Skin epidermis (tissue), 12 donors: ENCODE data around the gene SASH1.

Source experiments
- H3K27ac ChIP-seq, 21 experiments: fragments of 200-600 bp; sonication (generic) in 11 of 21; one replicate each; pipeline ENCODE4 v1.5.0; 2020; ENCODE audit warnings: mild to moderate bottlenecking in 3 of 21, inconsistent platforms in 2 of 21, moderate library complexity in 2 of 21
- H3K4me3 ChIP-seq, 7 experiments: fragments of 200-600 bp; sonication (generic) in 2 of 7; one replicate each; pipeline ENCODE4 v1.5.0; 2020; ENCODE audit warnings: inconsistent platforms in 2 of 7, mild to moderate bottlenecking in 2 of 7, moderate library complexity in 1 of 7

Gene SASH1

DNA sequence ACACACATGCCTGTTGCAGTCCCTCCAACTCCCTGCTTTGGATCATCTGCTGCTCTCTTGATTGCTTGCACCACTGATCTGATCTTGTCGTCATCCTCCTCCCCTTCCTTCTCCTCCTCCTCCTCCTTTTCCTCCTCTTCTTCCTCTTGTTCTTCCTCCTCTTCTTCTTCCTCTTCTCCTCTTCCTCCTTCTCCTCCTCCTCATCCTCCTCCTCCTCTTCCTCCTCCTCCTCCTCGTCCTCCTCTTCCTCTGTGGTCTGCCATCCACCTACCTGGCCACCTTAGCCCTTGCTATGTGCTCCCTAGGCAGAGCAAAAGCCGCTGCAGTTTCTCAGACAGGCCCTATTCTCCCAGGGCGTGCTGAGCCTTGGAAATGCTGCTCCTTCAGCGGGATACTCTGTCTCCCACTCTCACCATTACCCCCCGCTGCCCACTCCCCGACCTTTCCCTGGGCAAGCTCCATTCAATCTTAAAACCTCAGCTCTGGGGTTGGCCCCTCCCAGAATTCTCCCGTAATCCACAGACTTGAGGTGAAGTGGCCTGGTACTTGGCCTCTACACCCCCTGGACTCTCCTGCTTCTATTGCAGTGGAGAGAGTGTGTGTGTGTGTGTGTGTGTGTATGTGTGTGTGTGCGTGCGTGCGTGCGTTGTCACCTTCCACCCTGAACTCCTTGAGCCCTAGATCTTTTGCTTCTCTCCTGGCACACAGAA lies 105.0 kb downstream of the SASH1 start:
- no peak overlapping the region for H3K27ac ChIP-seq

DNA sequence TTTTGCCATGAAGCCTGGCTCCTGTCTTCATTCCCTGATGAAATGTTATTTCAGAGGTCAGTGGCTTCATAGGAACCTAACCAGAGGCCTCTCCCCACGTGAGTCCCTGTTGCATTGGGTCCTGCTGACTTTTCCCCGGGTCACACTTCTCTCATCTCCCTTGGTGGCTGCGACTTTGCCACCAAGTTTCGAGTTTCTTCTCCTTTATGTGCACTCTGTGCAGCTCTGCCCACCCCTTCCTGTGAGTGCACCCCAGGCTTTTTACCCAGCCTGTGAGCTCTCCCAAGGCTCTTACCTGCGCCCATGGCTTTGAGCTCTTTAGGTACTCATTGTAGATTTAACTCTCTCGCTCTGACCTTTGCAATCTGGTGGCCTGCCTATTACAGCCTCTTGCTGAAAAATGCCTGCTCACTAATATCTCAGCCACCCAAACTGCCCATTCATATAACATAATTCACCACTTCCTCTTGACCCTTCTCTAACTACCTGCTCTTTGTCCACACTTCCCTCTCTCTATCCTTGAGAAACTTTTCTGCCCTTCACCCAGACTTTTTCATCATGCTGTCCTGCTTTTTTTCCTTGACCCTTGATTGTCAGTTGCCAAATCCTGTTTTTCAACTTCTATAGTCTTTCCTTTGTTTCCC lies 105.9 kb downstream of the SASH1 start:
- no peak overlapping the region for H3K4me3 ChIP-seq
- peak overlapping the region in 1 of 21 experiments; percentile 20 for H3K27ac ChIP-seq

More for the DNA sequence above, 105.0 kb downstream of the SASH1 start:
- no peak overlapping the region for H3K4me3 ChIP-seq

GRCh38 chr6:148450866-148451265 lies 108.2 kb downstream of the SASH1 start:
- no peak overlapping the region for H3K27ac ChIP-seq
- no peak overlapping the region for H3K4me3 ChIP-seq

DNA sequence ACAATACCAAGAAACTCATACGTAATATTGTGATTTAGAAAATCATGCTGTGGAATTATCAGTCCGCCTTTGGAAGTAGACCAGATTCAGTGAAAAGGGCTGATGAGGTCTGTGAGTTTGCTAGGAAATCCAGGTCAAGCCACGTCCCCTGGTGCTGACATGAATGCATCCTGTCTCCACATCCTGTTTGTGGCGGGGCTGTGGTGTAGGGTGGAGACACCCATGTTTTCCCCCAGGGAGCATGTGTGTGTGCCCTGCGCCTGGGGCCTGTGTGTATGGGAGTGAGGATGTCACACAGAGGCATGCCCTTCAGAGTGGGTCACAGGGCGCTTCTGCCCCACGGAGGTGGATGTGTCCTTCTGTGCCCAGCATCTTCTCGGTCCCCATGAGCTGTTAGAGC lies 109.1 kb downstream of the SASH1 start:
- no peak overlapping the region for H3K4me3 ChIP-seq
- no peak overlapping the region for H3K27ac ChIP-seq

- Histone ChIP-seq H3K4me3 (no peak overlapping the region), H3K27ac (no peak overlapping the region)
Observed at GRCh38 chr6:148452876-148453275, 110.2 kb downstream of the SASH1 start.

DNA sequence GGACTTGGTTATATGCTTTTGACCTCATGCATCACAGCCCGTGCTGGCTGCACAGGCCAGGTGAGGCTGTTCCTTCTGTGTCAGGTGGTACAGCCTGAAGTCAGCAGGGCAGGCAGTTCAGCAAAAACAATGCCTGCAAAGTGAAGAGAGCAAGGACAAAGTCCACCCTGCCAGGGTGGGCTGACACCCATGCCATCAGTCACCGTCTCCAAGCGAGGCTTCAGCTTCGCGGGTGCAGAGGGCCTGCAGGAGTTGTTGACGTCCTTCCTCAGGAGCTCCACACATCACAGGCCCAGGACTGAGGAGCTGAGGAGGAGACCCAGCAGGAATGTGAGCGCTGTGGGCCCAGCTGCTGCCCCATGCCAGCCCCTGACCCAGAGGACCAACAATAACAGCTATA lies 111.3 kb downstream of the SASH1 start:
- no peak overlapping the region for H3K4me3 ChIP-seq
- peak overlapping the region in 1 of 21 experiments; percentile 0 for H3K27ac ChIP-seq

DNA sequence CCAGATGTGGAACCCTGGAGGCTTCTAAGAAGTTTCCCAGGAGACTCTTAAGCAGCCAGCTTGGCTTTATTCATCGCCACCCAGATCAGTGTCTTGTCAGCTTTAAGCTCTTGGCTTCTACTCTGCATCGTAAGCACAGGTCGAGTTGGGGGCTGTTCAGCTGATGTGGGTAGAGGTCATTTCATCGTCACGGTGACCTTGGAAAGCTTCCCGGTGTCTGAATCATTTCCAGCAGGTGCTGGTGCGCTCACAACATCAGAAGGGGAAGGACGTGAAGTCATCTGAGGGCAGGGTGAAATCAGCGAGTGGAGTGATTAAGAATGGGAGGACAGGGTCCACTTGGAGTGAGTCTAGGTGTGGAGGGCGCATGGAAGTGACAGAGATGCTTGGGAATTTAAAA lies 112.6 kb downstream of the SASH1 start:
- Histone ChIP-seq H3K4me3 (no peak overlapping the region), H3K27ac (peak overlapping the region in 2 of 21 experiments; percentile 0 to 52)

- peak overlapping the region in 5 of 21 experiments; percentile 0 to 52 (median 47) for H3K27ac ChIP-seq
Observed at GRCh38 chr6:148455674-148456558, 113.3 kb downstream of the SASH1 start.

GRCh38 chr6:148457137-148457842 lies 114.7 kb downstream of the SASH1 start:
- H3K4me3 ChIP-seq = no peak overlapping the region
- H3K27ac ChIP-seq = no peak overlapping the region

More at GRCh38 chr6:148455674-148456558, 113.3 kb downstream of the SASH1 start:
- H3K4me3 ChIP-seq = no peak overlapping the region

GRCh38 chr6:148457843-148458159 lies 115.2 kb downstream of the SASH1 start:
- no peak overlapping the region for H3K4me3 ChIP-seq
- H3K27ac ChIP-seq = no peak overlapping the region

GRCh38 chr6:148459238-148459637 lies 116.6 kb downstream of the SASH1 start:
- no peak overlapping the region for H3K27ac ChIP-seq

DNA sequence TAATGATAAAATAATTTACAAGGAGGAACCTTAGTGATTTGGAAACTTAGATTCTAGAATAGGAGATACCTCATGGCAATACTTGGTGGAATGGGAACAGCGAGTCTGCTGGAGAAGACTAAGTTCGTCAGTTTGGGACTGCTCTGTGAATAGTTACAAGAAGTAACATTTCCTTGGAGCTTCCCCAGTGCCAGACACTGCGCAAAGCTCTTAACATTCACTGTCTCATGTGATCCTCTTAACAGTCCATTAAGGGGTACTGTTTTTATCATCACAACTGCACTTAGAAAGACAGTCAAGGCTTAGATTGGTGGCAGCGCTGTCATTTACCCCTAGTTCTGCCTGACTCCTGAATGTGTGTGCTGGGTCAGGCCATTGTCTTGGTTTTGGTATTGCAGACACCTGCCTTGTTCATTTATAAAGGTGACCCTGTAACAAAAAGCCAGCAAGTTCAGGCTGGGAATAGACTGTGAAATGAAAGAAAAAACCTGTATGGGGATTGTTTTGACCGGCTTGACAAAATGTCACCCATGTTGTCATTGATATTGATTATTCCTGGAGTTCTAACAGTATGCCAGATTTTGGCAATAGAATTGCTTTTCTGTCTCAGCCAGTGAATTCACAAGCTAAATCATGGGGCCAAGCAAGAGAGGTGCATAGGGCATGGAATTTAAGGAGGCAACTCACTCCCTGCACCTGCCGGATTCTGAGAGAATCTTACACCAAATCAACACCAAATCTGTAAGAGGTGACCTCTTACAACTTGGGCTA lies 118.4 kb downstream of the SASH1 start:
- Histone ChIP-seq H3K27ac (peak overlapping the region in 1 of 21 experiments; percentile 47), H3K4me3 (no peak overlapping the region)

More at GRCh38 chr6:148459238-148459637, 116.6 kb downstream of the SASH1 start:
- H3K4me3 ChIP-seq = no peak overlapping the region

DNA sequence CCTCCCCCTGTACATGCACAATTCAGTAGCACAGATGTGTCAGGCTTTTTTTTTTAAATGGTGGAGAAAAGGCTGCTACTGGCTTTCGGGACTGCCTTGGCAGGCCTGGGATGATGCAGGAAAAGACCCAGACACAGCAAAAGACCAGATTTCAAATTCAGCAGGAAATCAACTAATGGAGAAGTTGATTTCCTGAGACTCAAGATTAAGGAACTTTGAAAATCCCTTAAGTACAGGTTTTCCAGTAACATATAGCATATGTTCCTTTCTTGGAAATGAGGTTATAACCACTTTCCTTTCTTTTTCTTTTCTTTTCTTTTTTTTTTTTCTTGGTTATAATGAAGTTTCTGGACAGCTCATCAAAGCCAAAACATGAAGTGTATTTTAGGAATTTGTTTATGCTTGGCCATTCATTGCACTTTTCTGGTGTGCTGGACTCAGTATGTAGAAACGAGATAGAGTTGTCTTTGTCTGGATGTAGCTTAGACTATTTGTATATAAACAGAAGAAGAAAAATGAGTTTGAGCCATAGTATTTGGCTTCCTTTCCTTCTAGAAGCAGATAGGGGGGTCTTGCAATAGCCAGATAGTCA lies 119.4 kb downstream of the SASH1 start:
- no peak overlapping the region for H3K4me3 ChIP-seq
- peak overlapping the region in 2 of 21 experiments; percentile 29 to 47 for H3K27ac ChIP-seq

GRCh38 chr6:148463671-148464070 lies 121.0 kb downstream of the SASH1 start:
- H3K27ac ChIP-seq = peak overlapping the region in 1 of 21 experiments; percentile 17
- H3K4me3 ChIP-seq = no peak overlapping the region

GRCh38 chr6:148464319-148465010 lies 121.8 kb downstream of the SASH1 start:
- Histone ChIP-seq H3K4me3 (no peak overlapping the region), H3K27ac (no peak overlapping the region)

- no peak overlapping the region for H3K4me3 ChIP-seq
- H3K27ac ChIP-seq = peak overlapping the region in 2 of 21 experiments; percentile 4 to 7
Observed at GRCh38 chr6:148465011-148465335, 122.3 kb downstream of the SASH1 start.

- H3K4me3 ChIP-seq = no peak overlapping the region
Observed at GRCh38 chr6:148465670-148466069, 123.0 kb downstream of the SASH1 start.

DNA sequence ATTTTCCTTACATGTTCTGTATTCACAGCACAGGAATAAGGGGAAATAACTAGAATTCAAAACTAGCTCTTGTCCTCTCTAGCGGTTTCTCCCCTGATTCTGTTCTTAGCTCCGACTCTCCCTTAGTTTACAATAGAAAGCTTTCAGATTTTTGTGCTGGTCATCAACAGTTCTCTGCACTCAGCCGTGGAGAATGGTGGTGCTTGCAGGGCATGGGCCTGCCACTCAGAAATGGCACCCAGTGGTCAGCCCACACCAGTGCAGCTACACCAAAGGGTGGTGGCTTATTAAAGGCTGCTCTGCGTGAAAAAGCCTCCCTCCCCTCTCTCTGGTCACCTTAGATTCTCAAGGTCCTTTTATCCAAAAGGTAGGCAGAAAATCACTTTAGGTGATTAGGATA lies 123.5 kb downstream of the SASH1 start:
- Histone ChIP-seq H3K27ac (peak overlapping the region in 2 of 21 experiments; percentile 13 to 18), H3K4me3 (no peak overlapping the region)

More at GRCh38 chr6:148465670-148466069, 123.0 kb downstream of the SASH1 start:
- peak overlapping the region in 2 of 21 experiments; percentile 13 to 58 for H3K27ac ChIP-seq
